GM19193 (cell line): ENCODE data around the gene HS3ST5.

ENCODE experiments used
- POLR2A ChIP-seq: IDR thresholded peaks from 4 replicates; pipeline ENCODE4 v1.6.1; 2011; ENCODE audit not compliant: insufficient read depth, insufficient read length; ENCODE audit errors: extremely low read depth

HS3ST5 gene

DNA sequence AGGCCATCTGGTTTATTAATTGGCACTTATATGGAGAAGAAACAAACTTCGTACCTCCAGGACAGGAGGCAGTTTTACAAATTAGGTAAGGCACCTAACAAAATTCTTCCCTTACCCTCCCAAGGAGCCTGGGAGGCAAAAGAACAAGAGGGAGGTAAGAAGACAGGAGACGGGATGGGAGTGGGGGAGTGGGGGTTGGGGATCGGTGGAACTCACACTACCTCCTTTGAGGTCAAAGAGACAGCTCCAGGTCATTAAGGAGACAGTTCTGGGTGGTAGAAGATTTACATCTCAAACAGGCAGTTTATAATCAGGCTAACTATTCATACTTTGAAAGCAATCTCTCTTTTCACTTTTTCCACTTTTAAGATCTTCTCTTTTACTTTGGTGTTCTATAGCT is 259.6 kb downstream of the HS3ST5 start:
- TF ChIP-seq POLR2A: no peak

DNA sequence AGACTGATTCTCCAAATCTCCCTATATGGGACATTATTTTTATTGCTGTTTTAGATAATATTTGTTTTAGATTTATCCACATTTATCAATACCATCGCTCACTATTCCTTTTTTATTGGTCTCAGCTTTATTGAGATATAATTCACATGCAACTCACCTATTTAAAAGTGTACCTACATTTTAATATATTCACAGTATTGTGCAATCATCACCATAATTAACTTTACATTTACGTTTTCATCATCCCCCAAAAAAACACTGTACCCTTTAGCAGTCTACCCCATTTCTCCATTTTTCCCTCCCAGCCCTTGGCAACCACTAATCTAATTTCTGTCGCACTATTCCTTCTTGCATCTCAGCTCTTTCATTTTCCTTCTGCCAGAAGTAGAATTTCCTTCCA is 261.1 kb downstream of the HS3ST5 start:
- no peak for TF ChIP-seq POLR2A

DNA sequence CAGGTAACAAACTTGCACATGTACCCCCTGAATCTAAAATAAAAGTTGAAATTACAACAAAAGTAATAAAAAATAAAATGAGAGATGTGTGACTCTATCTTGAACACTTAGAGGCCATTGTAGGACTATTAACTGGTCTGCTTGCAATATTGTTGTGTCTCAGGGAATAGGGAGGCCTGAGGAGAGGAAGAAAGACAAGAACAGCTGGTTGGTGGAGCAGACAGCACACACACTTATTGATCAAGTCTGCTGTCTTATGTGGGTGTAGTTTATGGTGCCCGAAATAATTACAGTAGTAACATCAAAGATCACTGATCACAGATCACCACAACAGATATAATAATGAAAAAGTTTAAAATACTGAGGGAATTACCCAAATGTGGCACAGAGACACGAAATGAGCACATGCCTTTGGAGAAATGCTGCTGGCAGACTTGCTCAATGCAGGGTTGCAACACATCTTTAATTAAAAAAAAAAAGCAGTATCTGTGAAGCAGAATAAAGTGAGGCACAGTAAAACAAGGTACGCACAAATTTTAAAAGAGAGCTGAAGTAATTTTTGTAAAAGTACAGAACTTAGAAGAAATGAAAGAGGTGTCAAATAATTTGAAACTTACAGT is 261.8 kb downstream of the HS3ST5 start:
- no peak for TF ChIP-seq POLR2A

DNA sequence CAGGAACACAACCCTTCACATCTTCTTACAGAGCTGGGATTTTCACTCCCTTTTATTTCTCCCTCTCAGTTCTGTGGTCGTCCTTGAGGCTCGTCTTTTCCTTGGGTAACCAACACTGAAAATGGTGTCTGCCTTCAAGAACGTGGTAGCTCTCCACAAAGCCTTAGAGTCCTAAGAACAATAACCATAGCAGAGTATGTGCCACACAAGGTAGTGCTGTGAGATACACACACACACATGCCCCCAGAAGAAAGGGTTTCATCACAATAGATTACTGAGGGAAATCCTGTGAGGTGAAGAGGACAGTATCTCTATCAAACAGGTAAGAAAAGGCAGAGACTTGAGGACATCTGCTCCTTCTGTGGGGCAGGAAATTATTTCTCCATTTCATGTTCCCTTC is 267.0 kb downstream of the HS3ST5 start:
- no peak for TF ChIP-seq POLR2A

DNA sequence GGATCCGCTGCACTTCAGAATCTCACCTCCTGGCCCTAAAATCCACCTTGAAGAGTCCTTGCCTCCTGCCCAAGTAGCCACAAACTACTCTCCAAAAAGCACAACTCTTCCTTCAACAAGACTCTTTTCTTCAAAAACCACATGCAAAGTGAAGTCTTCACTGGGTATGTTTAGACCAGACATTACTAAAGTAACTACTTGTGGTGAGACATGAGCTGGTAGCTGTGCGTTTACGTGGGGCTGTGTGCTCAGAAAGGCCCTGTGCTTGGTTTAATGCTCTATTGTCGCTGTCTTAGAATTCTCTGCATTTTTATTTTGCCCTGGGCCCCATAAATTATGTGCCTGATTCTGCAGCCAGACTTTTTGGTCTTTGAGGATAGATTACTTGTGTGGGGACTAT is 267.5 kb downstream of the HS3ST5 start:
- no peak for TF ChIP-seq POLR2A

DNA sequence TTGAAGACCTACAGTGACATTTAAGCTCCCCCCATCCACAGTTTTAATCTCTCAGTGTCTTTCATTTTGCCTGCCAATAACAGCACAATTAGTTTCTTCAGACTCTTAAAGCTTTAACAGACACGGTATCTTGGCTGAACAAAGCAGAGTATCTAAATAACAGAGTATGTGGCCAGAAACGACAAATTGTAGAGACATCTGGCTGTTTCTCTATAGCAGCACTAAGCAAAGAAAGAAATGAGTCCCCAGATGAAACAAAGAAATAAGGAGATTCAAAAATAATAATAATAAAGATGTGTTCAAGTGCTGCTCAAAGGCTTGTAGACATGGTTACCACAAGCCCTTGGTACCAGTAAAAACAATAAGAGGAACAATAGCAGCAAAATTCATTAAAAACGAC is 274.1 kb downstream of the HS3ST5 start:
- no peak for TF ChIP-seq POLR2A

DNA sequence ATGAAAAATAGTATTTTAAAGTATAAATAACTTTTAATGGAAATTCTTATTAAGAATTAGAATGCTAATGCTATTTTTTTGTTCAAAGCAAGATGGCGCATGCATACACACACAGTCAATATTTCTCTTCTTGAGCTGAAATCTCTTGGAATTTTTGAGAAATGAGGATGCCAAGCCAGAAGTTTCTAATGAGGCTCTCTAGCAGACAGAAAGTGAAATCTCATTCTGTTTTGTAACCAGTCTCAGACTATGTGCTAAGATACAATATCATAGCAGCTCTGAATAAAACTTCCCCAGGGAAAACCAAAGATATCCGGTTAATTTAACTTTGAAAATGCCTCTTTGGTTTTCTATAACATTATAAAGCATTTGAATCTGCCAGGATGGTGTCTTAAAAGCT is 274.7 kb downstream of the HS3ST5 start:
- no peak for TF ChIP-seq POLR2A

DNA sequence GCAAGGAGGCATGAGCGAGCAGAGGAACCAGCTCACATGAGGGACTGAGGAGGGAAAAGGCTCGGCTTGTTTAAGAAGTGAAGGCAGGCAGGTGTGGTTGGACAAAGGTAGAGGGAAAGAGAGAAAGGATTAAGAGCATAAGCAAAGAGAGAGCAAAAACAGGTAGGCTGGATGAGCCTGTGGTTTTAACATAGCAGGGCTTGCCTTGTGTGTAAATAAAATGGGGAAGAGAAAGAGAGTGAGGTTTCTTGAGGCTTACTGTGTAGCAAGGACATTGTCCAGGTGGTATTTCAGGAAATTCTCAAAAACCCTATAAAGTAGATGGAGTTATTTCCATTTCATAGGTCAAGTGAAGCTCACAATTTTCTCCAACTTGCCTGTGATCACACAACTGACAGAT is 278.0 kb downstream of the HS3ST5 start:
- TF ChIP-seq POLR2A: no peak

DNA sequence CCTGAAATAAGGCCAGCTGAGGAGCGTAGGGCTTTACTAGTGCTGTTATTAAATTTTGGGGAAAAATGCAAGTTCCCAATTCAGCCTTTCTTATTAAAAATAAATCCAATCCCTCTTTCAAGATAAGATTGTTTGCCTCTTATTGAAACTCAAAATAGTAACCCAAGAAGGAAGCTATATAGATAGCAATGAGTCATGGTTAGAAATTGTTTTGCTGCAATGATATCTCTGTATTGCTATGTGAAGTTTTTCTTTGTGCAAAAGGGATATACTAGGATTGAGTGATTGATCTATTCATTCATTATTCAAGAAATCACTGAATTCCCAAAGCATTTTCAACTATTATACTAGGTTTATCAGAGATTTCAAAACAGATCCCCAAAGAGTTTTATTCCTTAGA is 278.9 kb downstream of the HS3ST5 start:
- no peak for TF ChIP-seq POLR2A

DNA sequence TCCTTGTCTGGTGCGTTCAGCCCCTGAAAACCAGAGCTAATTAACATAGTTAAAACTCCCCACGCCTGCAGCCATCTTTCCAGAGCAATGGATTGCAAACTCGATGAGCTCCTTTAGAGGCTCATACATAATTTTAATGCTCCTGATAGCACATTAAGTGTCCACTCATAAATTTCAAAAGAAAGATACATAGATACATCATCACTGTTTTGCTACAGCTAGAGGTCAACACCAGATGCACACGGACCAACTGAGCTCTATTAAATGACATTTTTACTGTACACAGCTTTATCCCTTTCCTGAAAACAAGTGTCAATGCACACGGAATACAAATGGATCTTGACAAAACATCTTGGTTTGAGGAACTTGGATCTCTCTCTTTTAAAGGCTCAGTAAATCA is 280.6 kb downstream of the HS3ST5 start:
- no peak for TF ChIP-seq POLR2A

DNA sequence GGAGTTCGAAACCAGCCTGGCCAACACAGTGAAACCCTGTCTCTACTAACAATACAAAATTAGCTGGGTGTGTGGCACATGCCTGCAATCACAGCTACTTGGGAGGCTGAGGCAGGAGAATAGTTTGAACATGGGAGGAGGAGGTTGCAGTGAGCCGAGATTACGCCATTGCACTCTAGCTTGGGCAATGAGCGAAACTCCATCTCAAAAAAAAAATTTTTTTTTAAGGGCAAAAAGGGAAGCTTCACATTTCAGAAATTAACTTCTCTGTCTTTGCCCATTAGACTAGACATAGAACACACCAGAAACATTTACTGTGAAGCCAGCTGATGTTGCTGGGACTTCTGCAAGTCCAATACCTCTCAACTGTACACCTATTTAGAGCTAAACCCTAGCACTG is 281.1 kb downstream of the HS3ST5 start:
- TF ChIP-seq POLR2A: no peak

DNA sequence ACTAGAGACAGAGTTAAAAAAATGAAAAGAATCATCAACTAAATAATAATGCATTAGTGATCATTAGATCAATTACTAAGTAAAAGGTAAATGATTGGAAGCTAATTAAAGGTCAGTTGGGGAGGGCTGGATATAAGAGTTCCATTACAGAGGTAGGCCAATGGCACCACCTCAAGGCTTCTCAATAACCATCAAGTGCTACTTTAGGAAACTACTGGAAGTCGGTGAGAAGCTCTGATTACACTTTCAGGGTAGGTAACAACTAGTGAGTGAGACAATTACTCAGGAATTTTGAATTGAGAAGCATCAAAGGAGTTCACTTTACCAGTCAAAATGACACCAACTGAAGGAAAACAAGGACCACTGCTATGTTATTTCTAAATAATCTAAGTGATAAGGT is 281.7 kb downstream of the HS3ST5 start:
- TF ChIP-seq POLR2A: no peak

DNA sequence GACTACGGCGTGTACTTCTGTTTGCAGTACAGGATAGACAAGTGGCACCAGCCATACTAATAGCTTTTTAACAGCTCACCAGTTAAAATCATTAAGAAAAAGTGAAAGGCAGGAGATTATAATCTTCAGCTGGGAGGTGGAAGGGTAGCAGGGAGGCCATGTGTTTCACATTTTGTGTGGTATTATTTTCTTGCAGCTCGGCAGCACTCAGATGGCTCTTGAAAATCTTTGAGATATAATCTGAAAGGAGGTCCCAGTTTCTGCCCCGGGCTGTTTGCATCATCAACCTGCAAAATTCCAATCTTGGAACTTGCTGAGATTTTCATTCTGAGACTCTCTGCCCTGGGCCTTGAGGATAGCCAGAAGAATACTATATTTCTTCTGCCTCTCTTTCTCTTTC is 284.4 kb downstream of the HS3ST5 start:
- TF ChIP-seq POLR2A: no peak

DNA sequence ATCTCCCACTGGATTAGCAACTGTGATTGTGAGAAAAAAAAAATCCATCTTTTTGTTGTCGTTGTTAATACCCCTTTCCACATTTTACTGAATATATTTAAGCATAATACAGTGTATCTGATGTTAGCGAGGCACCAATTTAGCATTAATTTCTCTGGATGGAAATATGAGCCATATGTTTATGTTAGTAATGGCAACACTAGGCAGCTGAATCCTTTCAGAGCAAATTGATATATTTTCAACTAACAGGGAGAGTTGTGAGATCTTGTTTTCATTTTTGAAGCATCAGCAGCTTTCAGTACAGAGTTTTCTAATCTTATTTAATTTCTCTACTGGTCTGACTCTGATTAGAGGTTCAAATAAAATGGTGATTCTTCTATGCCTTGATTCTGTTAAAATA is 287.1 kb downstream of the HS3ST5 start:
- TF ChIP-seq POLR2A: no peak

DNA sequence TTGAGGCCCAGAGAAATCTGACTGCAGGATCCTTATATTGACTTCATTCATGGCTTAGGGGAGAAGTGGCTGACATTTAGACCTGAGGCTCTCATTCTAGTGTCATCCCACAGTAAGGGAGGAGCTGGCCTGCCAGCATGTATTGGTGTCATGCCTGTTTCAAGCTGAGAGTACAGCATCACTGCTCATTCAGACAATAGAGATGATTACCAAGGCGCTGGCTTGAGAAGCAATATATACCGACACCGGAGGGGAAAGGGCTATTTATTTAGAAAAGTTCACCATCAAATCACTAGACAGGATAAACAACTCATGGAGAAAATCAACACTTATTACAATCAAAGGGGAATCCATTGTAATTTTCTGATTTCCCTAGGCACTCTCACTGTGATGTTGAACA is 287.5 kb downstream of the HS3ST5 start:
- no peak for TF ChIP-seq POLR2A

DNA sequence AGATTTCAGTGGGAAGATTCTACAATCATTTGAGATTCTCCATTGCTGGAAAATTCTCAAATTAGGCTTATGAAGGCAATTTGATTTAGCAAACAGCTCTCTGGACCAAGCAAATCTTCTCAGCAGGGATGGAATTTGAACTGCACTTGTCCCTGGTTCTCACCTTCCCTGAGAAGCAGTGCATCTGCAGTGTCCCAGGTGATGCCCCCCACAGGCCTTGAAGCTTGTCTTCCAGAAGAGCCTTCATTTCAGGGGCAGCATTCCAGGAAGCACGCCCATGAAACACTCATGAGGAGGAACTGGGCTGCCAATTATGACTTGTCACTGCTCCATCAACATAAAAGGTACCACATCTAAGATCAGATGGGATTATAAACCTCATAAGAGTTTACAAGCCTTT is 289.0 kb downstream of the HS3ST5 start:
- no peak for TF ChIP-seq POLR2A

DNA sequence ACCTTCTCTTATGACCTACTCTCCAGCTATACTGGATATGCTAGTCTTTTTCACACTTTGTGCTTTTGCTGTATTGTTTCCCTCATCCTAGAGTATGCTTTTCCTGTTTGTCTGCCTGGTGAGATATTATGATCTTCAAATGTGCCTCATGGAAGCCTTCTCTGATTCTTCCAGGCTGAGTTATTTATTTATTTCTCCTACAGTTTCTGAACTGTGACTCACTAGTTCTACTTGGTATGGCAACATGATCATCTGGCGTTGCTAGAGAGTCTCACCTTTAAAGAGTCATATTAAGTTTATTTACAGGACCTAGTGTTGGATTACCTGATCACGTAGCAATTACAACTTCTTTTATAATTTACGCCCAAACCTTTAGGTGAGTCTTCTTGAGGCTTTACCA is 290.7 kb downstream of the HS3ST5 start:
- no peak for TF ChIP-seq POLR2A
